C4-2B (cell line): Measurements from ENCODE around the gene PLA2G4B.

ENCODE experiments used
- H3K27ac ChIP-seq: fragments of 450-650 bp; 2 replicates; pipeline ENCODE4 v1.5.1; 2017
- ZFX ChIP-seq: fragments of 450-650 bp; IDR thresholded peaks from 2 replicates; pipeline ENCODE4 v1.6.1; 2017
- TF ChIP-seq, protein P1 (sequence below): fragments of 450-650 bp; conservative IDR thresholded peaks from 2 replicates; pipeline ENCODE4 v1.5.1; 2017; ENCODE audit warnings: mild to moderate bottlenecking

Gene PLA2G4B

DNA sequence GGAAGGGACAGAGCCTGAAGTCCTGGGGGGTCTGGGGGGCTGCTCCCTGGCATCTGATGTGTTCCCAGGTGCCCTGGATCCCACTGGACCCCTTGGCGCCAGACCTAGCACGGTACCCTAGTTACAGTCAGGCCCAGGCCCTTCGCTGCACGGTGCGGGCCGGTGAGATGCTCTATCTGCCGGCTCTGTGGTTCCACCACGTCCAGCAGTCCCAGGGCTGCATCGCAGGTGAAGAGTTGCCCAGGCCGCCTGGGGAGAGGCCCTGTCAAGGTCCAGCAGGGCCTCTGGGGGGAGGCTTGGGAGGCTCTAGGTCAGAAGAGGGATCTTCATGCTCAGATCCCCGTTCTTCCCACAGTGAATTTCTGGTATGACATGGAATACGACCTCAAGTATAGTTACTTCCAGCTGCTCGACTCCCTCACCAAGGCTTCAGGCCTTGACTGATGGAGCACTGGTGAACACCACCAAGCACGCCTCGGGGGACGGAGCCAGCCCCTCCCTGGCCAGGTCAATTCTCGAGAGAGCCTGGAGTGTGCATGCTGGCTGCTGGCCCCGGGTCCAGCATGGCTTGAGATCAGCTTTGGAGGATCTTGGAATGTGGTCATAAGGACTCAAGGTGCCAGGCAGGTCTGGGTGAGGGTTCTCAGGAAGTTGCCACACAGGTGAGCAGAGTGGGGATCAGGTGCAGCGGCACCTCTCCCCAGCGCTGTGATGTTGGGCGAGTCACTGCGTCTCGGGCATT, 1.8 kb upstream of the PLA2G4B start:
- TF ChIP-seq ZFX: no peak
- TF ChIP-seq, protein P1, sequence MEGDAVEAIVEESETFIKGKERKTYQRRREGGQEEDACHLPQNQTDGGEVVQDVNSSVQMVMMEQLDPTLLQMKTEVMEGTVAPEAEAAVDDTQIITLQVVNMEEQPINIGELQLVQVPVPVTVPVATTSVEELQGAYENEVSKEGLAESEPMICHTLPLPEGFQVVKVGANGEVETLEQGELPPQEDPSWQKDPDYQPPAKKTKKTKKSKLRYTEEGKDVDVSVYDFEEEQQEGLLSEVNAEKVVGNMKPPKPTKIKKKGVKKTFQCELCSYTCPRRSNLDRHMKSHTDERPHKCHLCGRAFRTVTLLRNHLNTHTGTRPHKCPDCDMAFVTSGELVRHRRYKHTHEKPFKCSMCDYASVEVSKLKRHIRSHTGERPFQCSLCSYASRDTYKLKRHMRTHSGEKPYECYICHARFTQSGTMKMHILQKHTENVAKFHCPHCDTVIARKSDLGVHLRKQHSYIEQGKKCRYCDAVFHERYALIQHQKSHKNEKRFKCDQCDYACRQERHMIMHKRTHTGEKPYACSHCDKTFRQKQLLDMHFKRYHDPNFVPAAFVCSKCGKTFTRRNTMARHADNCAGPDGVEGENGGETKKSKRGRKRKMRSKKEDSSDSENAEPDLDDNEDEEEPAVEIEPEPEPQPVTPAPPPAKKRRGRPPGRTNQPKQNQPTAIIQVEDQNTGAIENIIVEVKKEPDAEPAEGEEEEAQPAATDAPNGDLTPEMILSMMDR: no peak
- H3K27ac ChIP-seq: no peak overlapping the region

DNA sequence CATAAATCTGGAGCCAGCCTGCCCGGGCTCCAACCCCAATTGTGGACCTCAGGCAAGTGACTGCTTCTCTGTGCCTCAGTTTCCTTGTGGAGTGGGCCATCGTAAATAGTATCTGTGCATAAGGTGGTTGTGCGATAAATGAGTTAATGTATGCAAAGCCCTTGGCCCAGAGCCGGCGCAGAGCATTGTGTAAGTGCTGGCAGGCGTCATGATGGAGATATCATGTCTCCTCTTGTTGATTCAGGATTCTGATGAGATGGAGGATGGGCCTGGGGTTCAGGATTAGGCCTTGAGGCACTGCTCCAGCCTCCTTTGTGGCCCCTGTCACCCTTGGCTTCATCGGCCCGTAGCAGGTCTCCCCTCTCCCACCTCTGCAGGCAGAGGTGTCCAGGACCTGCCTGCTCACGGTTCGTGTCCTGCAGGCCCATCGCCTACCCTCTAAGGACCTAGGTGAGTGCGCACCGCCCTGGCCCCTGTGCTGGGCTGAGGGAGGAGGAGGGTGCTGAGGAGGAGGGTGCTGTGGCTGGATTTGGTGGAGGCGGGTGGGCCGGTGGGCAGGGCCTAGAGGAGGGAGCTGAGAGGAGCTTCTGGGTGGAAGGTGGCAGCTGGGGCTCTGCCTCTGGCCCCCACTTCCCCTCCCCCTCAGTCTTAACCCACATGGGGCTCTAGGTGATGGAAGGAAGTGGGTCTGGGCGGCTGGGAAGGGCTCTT, 1.3 kb downstream of the PLA2G4B start:
- no peak for TF ChIP-seq ZFX
- TF ChIP-seq, protein P1: no peak
- peak overlapping the region; percentile 69 for H3K27ac ChIP-seq

DNA sequence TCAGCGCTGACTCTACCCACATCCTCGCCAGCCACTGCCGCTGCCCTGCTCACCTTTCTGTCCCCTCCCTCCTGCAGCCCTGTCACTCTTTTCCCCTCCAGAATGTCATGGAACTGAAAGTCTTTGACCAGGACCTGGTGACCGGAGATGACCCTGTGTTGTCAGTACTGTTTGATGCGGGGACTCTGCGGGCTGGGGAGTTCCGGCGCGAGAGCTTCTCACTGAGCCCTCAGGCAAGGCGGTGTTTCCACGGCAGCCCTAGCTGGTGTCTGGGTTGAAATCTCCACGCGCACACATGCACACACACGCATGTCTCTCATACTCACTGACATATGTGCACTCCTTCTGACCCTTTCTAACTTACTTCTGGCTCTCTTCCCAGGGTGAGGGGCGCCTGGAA, 2.0 kb downstream of the PLA2G4B start:
- no peak for TF ChIP-seq ZFX
- TF ChIP-seq, protein P1: no peak

DNA sequence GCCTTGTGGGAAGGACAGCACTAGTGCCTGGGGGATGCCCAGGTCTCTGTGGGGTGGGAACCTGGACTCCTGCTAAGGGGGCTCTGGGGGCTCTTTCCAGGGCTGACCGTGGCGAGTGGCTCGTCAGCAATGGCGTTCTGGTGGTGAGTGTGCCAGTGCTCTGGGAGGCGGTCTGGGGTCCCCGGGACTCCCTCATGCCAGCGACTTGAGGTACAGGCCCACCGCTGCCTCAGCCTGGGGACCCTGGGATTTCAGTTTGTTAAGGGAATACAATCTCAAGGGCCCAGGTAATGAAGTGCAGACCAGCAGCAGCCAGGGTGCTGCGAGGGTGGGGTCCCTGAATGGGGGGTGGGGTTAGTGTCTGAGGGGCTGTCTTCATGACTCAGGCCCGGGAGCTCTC, 2.5 kb downstream of the PLA2G4B start:
- TF ChIP-seq, protein P1: no peak
- no peak for TF ChIP-seq ZFX
- no peak overlapping the region for H3K27ac ChIP-seq

More for the DNA sequence above, 2.0 kb downstream of the PLA2G4B start:
- peak overlapping the region; percentile 69 for H3K27ac ChIP-seq

DNA sequence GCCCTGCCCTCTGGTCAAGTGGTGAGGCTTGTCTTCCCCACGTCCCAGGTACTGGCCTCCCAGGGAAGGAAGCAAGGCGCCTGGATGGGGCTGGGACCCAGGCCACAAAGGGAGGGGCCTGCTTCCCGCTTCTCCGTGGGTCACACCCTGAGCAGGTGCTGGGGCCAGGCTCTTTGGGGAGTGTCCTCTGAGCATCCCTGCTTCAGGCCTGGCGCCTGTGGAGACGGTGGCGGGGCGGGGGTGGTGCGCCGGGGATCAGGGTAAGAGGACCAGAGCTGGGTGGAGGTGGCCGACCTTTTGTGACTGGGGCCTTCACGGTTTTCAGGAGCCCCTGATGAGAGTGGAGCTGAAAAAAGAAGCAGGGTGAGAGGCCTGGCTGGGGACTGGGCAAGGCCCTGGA, 3.6 kb downstream of the PLA2G4B start:
- no peak for TF ChIP-seq ZFX
- TF ChIP-seq, protein P1: no peak
- H3K27ac ChIP-seq: no peak overlapping the region

DNA sequence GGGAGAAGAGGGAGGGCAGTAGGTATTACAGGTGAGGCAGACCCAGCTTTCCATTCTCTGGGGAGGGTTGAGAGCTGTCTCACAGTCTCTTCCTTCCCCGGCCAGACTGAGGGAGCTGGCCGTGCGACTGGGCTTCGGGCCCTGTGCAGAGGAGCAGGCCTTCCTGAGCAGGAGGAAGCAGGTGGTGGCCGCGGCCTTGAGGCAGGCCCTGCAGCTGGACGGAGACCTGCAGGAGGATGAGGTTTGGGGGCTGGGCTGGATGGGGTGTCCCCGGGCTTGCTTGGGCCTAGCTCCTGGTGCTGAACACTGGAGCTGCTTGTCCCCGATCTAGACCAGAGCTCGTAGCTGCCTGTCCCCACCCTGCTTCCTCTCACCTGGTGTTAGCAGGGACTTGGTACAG, 4.9 kb downstream of the PLA2G4B start:
- H3K27ac ChIP-seq: no peak overlapping the region
- TF ChIP-seq ZFX: no peak
- TF ChIP-seq, protein P1: no peak

DNA sequence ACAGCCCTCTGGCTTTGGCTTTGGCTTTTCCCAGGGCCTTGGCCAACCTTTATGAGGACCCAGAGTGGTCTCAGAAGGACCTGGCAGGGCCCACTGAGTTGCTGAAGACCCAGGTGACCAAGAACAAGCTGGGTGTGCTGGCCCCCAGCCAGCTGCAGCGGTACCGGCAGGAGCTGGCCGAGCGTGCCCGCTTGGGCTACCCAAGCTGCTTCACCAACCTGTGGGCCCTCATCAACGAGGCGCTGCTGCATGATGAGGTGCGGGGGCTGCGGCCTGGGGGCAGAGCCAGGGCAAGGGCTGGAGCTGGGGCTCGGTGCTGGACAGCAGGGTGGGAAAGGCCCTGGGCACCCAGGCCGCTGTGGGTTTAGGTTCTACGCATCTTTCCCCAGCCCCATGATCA, 6.2 kb downstream of the PLA2G4B start:
- H3K27ac ChIP-seq: no peak overlapping the region
- TF ChIP-seq, protein P1: no peak
- no peak for TF ChIP-seq ZFX
